ENCODE data around the gene GPR158.

Gene GPR158

DNA sequence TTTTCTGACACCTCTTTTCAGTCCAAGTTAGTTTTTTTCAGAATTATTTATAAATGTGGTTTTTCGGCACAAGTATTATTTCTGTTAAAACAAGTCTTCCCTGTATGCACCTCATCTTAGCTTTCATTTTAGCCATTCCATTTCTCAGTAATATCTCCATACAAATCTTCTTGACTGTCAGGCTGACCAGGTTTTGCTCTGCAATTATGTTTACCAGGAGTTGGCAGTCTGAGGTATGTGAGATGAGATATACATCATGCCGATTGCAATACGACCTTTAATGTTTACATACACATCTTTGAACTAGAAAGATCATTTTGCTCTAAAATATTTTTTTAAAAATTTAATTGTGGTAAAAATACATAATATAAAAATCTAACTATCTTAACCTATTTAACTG is 209.8 kb downstream of the GPR158 start:
- DNase-seq: no peak
- H3K4me3 ChIP-seq (ENCODE audit: low read depth, low read length): no peak overlapping the region
- no peaks in the 10 kb centered on the region for H3K9me3 ChIP-seq
- TF ChIP-seq, protein P1, sequence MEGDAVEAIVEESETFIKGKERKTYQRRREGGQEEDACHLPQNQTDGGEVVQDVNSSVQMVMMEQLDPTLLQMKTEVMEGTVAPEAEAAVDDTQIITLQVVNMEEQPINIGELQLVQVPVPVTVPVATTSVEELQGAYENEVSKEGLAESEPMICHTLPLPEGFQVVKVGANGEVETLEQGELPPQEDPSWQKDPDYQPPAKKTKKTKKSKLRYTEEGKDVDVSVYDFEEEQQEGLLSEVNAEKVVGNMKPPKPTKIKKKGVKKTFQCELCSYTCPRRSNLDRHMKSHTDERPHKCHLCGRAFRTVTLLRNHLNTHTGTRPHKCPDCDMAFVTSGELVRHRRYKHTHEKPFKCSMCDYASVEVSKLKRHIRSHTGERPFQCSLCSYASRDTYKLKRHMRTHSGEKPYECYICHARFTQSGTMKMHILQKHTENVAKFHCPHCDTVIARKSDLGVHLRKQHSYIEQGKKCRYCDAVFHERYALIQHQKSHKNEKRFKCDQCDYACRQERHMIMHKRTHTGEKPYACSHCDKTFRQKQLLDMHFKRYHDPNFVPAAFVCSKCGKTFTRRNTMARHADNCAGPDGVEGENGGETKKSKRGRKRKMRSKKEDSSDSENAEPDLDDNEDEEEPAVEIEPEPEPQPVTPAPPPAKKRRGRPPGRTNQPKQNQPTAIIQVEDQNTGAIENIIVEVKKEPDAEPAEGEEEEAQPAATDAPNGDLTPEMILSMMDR (IDR thresholded peaks at IDR 0.05; ENCODE audit: low read depth, low read length): no peak
- no peaks in the 10 kb centered on the region for H3K36me3 ChIP-seq
- H3K4me1 ChIP-seq: no peaks in the 10 kb centered on the region
- H3K27me3 ChIP-seq: no peaks in the 10 kb centered on the region

DNA sequence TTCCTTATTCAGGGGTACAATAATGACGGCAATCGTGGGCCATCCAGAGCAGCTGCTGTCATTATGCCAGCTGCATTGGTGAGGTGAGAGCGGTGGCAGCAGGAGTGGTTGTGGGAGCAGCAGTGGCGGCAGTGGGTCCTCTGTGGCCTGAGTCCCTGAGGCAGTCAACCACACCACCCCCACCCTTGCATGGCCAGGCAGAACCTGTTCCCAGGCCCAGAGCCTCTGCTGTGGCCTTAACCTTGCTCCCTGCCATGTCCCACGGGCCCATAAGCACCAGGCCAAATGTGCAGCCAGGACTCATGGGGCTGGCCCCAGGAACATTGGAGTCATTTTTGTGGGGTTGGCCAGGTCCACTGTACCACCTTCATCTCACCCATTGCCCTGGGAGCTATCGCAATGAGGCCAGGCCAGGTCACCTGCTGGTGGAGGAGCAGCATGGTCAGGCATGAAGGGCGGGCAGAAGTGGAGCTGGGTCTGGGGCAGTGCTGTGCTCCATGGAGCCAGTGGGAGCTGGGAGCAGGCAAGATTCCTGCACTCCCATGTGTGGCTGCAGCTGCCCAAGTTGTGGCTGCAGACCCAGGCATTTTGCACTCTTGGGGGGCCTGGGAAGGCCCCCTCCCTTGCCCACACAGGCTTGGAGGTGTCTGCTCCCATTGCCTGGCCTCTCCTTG is 213.5 kb downstream of the GPR158 start:
- Histone ChIP-seq H3K27me3 (no peaks in the 10 kb centered on the region), H3K9me3 (no peaks in the 10 kb centered on the region), H3K4me3 (ENCODE audit: low read depth, low read length) (no peak overlapping the region), H3K36me3 (no peaks in the 10 kb centered on the region), H3K4me1 (no peaks in the 10 kb centered on the region)
- TF ChIP-seq, protein P1 (IDR thresholded peaks at IDR 0.05; ENCODE audit: low read depth, low read length): no peak
- no peak for DNase-seq

DNA sequence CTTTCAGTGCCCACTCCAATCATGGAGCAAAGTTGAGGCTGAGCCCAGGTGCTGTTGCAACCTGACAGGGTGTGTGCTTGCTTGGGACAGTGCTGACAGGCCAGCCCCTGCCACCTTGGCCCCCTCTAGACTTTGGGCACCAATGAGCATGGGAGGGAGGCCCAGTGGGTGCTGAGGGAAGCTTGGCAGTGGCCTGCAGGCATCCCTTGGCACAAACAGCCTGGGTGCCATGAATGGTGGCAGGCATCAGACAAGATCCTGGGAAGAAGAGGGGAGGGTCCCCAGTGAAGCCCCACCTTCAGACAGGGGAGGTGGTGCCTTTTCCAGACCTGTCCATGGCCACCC is 214.0 kb downstream of the GPR158 start:
- Histone ChIP-seq H3K4me1 (no peaks in the 10 kb centered on the region), H3K36me3 (no peaks in the 10 kb centered on the region), H3K4me3 (ENCODE audit: low read depth, low read length) (no peak overlapping the region), H3K9me3 (no peaks in the 10 kb centered on the region), H3K27me3 (no peaks in the 10 kb centered on the region)
- DNase-seq: no peak
- TF ChIP-seq, protein P1 (IDR thresholded peaks at IDR 0.05; ENCODE audit: low read depth, low read length): no peak

DNA sequence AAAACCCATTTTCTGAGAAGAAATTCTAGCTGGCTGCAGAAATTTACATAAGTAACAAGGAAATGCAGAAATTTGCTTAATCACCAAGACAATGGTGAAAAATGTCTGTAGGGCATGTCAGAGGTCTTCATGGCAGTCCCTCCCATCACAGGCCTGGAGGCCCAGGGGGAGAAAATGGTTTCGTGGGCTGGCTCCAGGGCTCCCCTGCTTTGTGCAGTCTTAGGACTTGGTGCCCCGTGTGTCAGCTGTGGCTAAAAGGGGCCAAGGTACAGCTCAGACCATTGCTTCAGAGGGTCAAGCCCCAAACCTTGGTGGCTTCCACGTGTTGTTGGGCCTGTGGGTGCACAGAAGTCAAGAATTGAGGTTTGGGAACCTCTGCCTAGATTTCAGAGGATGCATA is 215.9 kb downstream of the GPR158 start:
- no peak for DNase-seq
- TF ChIP-seq, protein P1 (IDR thresholded peaks at IDR 0.05; ENCODE audit: low read depth, low read length): no peak
- Histone ChIP-seq H3K4me1 (no peaks in the 10 kb centered on the region), H3K4me3 (ENCODE audit: low read depth, low read length) (no peak overlapping the region), H3K36me3 (no peaks in the 10 kb centered on the region), H3K27me3 (no peaks in the 10 kb centered on the region), H3K9me3 (no peaks in the 10 kb centered on the region)

DNA sequence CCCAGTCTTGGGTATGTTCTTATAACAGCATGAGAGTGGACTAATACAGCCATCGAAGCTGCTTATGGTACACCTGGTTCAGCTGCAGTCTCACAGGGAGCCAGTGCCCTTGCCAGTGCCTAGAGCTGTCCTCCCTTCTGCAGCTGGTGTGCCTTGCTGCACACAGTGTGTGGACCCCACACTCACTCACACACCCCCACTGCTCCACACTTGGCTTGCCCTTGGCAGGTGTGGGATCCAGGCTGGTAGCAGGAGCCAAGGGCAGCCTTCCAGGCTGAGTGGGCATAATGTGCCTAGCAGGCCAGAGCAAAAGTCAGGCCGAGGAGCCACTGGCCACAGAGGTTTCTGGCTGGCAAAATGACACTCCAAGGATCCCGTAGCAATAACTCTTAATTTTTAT is 217.3 kb downstream of the GPR158 start:
- TF ChIP-seq, protein P1 (IDR thresholded peaks at IDR 0.05; ENCODE audit: low read depth, low read length): no peak
- H3K4me1 ChIP-seq: no peaks in the 10 kb centered on the region
- H3K9me3 ChIP-seq: no peaks in the 10 kb centered on the region
- DNase-seq: no peak
- H3K36me3 ChIP-seq: no peaks in the 10 kb centered on the region
- no peak overlapping the region for H3K4me3 ChIP-seq (ENCODE audit: low read depth, low read length)
- no peaks in the 10 kb centered on the region for H3K27me3 ChIP-seq

DNA sequence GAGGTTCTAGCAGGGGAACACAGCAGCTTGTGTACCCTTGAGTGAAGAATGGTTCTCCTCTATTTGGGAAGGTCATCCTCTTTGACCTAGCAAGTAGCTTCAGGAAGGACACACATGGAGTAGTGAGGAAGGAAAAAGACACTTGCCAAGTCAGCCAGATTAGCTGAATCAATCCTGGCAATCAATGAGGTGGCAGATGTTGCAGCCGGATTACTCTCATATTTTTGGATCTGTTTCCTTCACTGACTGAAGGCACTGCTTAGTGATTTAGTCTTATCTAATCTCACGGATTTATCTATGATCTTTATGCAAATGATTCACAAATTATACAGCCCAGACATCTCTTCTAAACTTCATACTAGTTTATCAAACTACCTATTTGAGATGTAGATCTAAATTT is 218.8 kb downstream of the GPR158 start:
- Histone ChIP-seq H3K27me3 (no peaks in the 10 kb centered on the region), H3K4me1 (no peaks in the 10 kb centered on the region), H3K9me3 (no peaks in the 10 kb centered on the region), H3K36me3 (no peaks in the 10 kb centered on the region), H3K4me3 (ENCODE audit: low read depth, low read length) (no peak overlapping the region)
- TF ChIP-seq, protein P1 (IDR thresholded peaks at IDR 0.05; ENCODE audit: low read depth, low read length): no peak
- DNase-seq: no peak

Measured in BE2C (cell line).